ENCODE measurements around the gene IL11RA. TPM values are rescaled to one million over a fixed set of nuclear protein-coding genes. Genes with fewer than 3 reads are reported as not detected.

The IL11RA gene
- total and polyA plus RNA-seq, 9 of the 15 experiments (the other 6 are each of a cell fraction or from before 2014, with no cell fraction given), result 0.11 to 5.8 (median 2.8) TPM

DNA sequence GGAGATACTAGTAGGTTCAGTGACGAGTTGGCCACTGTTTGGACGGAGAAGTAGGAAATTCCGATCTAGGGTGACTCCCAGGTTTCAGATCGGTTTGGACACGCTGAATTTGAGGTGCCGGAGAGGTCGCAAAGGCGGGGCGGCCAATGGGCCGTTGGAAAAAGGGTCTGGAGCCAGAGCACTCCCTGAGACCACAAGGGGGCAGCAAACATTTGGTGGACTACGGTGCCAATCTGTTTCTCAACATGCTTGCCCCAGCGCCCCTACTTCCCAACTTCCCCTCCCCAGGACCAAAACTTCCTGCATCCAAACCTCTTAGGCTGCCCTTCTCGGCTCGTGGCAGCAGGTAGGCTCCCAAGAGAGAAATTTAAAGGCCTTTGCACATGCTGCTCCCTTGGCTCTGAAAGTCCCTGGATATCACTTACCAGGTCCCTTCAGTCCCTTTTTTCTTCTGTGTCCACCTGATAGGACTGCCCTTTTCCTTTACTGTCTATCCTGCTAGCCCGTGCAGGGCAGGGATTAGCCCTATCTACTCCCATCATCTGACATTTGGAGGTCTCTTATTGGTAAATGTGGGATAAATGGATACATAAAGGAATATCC is 39.1 kb upstream of the IL11RA start (continued):
- no peak for TF ChIP-seq ATF3 (IDR thresholded peaks at IDR 0.05)
- no peak for TF ChIP-seq ATF3 (CRISPR knock-in tag; conservative IDR thresholded peaks at IDR 0.05)
- no peak for TF ChIP-seq BRD9 (IDR thresholded peaks at IDR 0.05; ENCODE audit: low read depth, partially characterized antibody)
- 0 out of 2 replicates have a peak, but pooled peaks have one; percentile 21 for TF ChIP-seq MTA3 (IDR thresholded peaks at IDR 0.05; ENCODE audit: borderline replicate concordance)
- TF ChIP-seq NR2C1 (IDR thresholded peaks at IDR 0.05), result no peak
- no peak for TF ChIP-seq NR2C1 (tag; IDR thresholded peaks at IDR 0.05)
- TF ChIP-seq, protein P1, sequence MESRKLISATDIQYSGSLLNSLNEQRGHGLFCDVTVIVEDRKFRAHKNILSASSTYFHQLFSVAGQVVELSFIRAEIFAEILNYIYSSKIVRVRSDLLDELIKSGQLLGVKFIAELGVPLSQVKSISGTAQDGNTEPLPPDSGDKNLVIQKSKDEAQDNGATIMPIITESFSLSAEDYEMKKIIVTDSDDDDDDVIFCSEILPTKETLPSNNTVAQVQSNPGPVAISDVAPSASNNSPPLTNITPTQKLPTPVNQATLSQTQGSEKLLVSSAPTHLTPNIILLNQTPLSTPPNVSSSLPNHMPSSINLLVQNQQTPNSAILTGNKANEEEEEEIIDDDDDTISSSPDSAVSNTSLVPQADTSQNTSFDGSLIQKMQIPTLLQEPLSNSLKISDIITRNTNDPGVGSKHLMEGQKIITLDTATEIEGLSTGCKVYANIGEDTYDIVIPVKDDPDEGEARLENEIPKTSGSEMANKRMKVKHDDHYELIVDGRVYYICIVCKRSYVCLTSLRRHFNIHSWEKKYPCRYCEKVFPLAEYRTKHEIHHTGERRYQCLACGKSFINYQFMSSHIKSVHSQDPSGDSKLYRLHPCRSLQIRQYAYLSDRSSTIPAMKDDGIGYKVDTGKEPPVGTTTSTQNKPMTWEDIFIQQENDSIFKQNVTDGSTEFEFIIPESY (CRISPR knock-in tag; IDR thresholded peaks at IDR 0.05), result no peak
- no peak for TF ChIP-seq CREBBP (IDR thresholded peaks at IDR 0.05; ENCODE audit: low read depth, low read length)
- TF ChIP-seq, protein P2, sequence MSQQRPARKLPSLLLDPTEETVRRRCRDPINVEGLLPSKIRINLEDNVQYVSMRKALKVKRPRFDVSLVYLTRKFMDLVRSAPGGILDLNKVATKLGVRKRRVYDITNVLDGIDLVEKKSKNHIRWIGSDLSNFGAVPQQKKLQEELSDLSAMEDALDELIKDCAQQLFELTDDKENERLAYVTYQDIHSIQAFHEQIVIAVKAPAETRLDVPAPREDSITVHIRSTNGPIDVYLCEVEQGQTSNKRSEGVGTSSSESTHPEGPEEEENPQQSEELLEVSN (IDR thresholded peaks at IDR 0.05; ENCODE audit: borderline replicate concordance in 1 of 2, extremely low read depth in 1 of 2, insufficient read depth in 1 of 2, insufficient read length in 1 of 2, low read depth in 1 of 2, low read length in 1 of 2, poor library complexity in 1 of 2, severe bottlenecking in 1 of 2), result peak in 1 of 2 experiments; percentile 14
- peak; percentile 22 to 55 for TF ChIP-seq RAD21 (CRISPR knock-in tag; conservative IDR thresholded peaks at IDR 0.05 in 1 of 2, IDR thresholded peaks at IDR 0.05 in 1 of 2)
- TF ChIP-seq XRCC5 (IDR thresholded peaks at IDR 0.05; ENCODE audit: low read depth, low read length), result peak; percentile 25; the same call in 1 of the 2 replicates
- TF ChIP-seq, protein P3, sequence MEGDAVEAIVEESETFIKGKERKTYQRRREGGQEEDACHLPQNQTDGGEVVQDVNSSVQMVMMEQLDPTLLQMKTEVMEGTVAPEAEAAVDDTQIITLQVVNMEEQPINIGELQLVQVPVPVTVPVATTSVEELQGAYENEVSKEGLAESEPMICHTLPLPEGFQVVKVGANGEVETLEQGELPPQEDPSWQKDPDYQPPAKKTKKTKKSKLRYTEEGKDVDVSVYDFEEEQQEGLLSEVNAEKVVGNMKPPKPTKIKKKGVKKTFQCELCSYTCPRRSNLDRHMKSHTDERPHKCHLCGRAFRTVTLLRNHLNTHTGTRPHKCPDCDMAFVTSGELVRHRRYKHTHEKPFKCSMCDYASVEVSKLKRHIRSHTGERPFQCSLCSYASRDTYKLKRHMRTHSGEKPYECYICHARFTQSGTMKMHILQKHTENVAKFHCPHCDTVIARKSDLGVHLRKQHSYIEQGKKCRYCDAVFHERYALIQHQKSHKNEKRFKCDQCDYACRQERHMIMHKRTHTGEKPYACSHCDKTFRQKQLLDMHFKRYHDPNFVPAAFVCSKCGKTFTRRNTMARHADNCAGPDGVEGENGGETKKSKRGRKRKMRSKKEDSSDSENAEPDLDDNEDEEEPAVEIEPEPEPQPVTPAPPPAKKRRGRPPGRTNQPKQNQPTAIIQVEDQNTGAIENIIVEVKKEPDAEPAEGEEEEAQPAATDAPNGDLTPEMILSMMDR (IDR thresholded peaks at IDR 0.05 in 2 of 3, conservative IDR thresholded peaks at IDR 0.05 in 1 of 3; ENCODE audit: insufficient read depth in 2 of 3, low read depth in 1 of 3, low read length in 3 of 3), result peak; percentile 70 to 75 (median 75)
- 0 out of 2 replicates have a peak, but pooled peaks have one; percentile 16 for TF ChIP-seq ATF6 (CRISPR knock-in tag; IDR thresholded peaks at IDR 0.05)
- TF ChIP-seq ZNF232 (CRISPR knock-in tag; IDR thresholded peaks at IDR 0.05), result no peak
- TF ChIP-seq CBX5 (IDR thresholded peaks at IDR 0.05; ENCODE audit: borderline replicate concordance, low read depth), result no peak
- TF ChIP-seq TRIM24 (IDR thresholded peaks at IDR 0.05), result no peak
- peak in 1 of 3 experiments; percentile 38 for TF ChIP-seq YY1 (IDR thresholded peaks at IDR 0.05; ENCODE audit: borderline replicate concordance in 1 of 3, control insufficient read depth in 1 of 3, extremely low read depth in 1 of 3, insufficient read depth in 3 of 3, insufficient read length in 1 of 3, insufficient replicate concordance in 2 of 3, low read depth in 1 of 3, low read length in 2 of 3)
